Endothelial cell of umbilical vein (primary cell): Measurements from ENCODE around the gene CENATAC. TPM values are rescaled to one million over a fixed set of nuclear protein-coding genes. Genes with fewer than 3 reads are reported as not detected.
A peak's percentile ranks its signal among the peaks of the same experiment; 100 is the strongest.

Experiments used
- Bru-seq: library from RNA; stranded (reverse); fragments of 400-500 nt; gene quantifications from one replicate; lab custom pipeline; 2021; lab: Mats Ljungman, UMichigan
- BruChase-seq, 2 experiments: library from RNA; stranded (reverse); fragments of 400-500 nt; gene quantifications; one replicate each; lab custom pipeline; 2021; lab: Mats Ljungman, UMichigan
- BruUV-seq: library from RNA; stranded (reverse); fragments of 400-500 nt; replicated peaks from 2 replicates; lab custom pipeline; 2021; lab: Mats Ljungman, UMichigan
- CTCF ChIA-PET: fragments of 300-600, 350-600 bp; sonication (Branson Sonifier 250); formaldehyde crosslinking; loops from one replicate; lab custom pipeline; 2021; ENCODE audit warnings: antibody characterized with exemption, inconsistent platforms; lab: Charles Lee
- POLR2A ChIA-PET: fragments of 300-600, 350-600 bp; sonication (Branson Sonifier 250); formaldehyde crosslinking; loops from one replicate; lab custom pipeline; 2021; ENCODE audit warnings: antibody characterized with exemption, inconsistent platforms; lab: Charles Lee
- DNase-seq: peaks from one replicate; pipeline ENCODE4 v3.0.0-alpha.2; 2011; ENCODE audit warnings: low read depth, low spot score
- FAIRE-seq: peaks from 2 replicates; lab custom pipeline; 2011; peaks lifted over from hg19 to GRCh38; lab: Jason Lieb, UNC
- H2AFZ ChIP-seq: 2 replicates; pipeline ENCODE4 v1.6.0; 2012; ENCODE audit warnings: low read depth, low read length, control low read depth, inconsistent platforms
- H3K27ac ChIP-seq: 2 replicates; pipeline ENCODE4 v1.5.1; 2011; ENCODE audit warnings: low read depth, mild to moderate bottlenecking, control low read depth, low read length, moderate library complexity; ENCODE audit not compliant: insufficient read depth
- H3K27me3 ChIP-seq, 2 experiments: 2 replicates each; pipeline versions ENCODE4 v1.6.0 to v1.6.1; 2011; ENCODE audit warnings: low read length in 2 of 2, mixed read lengths in 1 of 2; ENCODE audit not compliant: control insufficient read depth in 2 of 2, insufficient read depth in 2 of 2
- H3K36me3 ChIP-seq, 2 experiments: 2 replicates in 1 of 2; 3 replicates in 1 of 2; pipeline ENCODE4 v1.5.1; 2011; ENCODE audit warnings: low read length in 2 of 2, mild to moderate bottlenecking in 1 of 2, moderate library complexity in 1 of 2; ENCODE audit not compliant: control insufficient read depth in 2 of 2, insufficient read depth in 2 of 2; ENCODE audit errors: extremely low read depth in 1 of 2
- H3K4me1 ChIP-seq: 3 replicates; pipeline ENCODE4 v1.5.1; 2011; ENCODE audit warnings: mild to moderate bottlenecking, low read length; ENCODE audit not compliant: control insufficient read depth, insufficient read depth; ENCODE audit errors: extremely low read depth
- H3K4me2 ChIP-seq: 2 replicates; pipeline ENCODE4 v1.6.1; 2011; ENCODE audit warnings: low read length, control low read depth, mixed read lengths; ENCODE audit not compliant: insufficient read depth
- H3K4me3 ChIP-seq, 3 experiments: fragments of 200-600 bp in 1 of 3; sonication (generic), shearing (Covaris generic) in 1 of 3; replicated peaks in 1 of 3; 2 replicates each; pipeline ENCODE4 v1.5.1; 2011 to 2016; ENCODE audit warnings: control low read depth in 3 of 3, low read length in 3 of 3, mild to moderate bottlenecking in 2 of 3, inconsistent platforms in 1 of 3, low read depth in 1 of 3, moderate library complexity in 1 of 3; ENCODE audit not compliant: insufficient read depth in 1 of 3
- H3K79me2 ChIP-seq: 2 replicates; pipeline ENCODE4 v1.6.0; 2012; ENCODE audit warnings: low read length, inconsistent platforms; ENCODE audit not compliant: control insufficient read depth, insufficient read depth
- H3K9ac ChIP-seq: replicated peaks from 2 replicates; pipeline ENCODE3; 2011; ENCODE audit warnings: low read length, control low read depth; ENCODE audit not compliant: insufficient read depth; ENCODE audit errors: extremely low read depth
- H3K9me1 ChIP-seq: replicated peaks from 3 replicates; pipeline ENCODE4 v1.6.0; 2011; ENCODE audit warnings: mild to moderate bottlenecking, low read length; ENCODE audit not compliant: control insufficient read depth, insufficient read depth; ENCODE audit errors: extremely low read depth
- H3K9me3 ChIP-seq: replicated peaks from 2 replicates; pipeline ENCODE4 v1.5.1; 2012; ENCODE audit warnings: low read length, inconsistent platforms; ENCODE audit not compliant: control insufficient read depth, insufficient read depth
- H4K20me1 ChIP-seq: replicated peaks from 2 replicates; pipeline ENCODE3; 2011; ENCODE audit warnings: mild to moderate bottlenecking, low read length; ENCODE audit not compliant: control insufficient read depth, insufficient read depth; ENCODE audit errors: extremely low read depth
- CTCF ChIP-seq, 2 donors: IDR thresholded peaks; 1 replicate in 1 of 2; 2 replicates in 1 of 2; pipeline ENCODE4 v1.5.1; 2011; ENCODE audit warnings: low read length in 2 of 2, mild to moderate bottlenecking in 2 of 2, moderate library complexity in 2 of 2, control low read depth in 1 of 2, inconsistent platforms in 1 of 2, low read depth in 1 of 2; ENCODE audit not compliant: insufficient read depth in 1 of 2; ENCODE audit errors: extremely low read depth in 1 of 2
- GATA2 ChIP-seq: IDR thresholded peaks from 2 replicates; pipeline ENCODE4 v1.7.0; 2011; ENCODE audit warnings: low read depth, mild to moderate bottlenecking, moderate library complexity, mixed read lengths, low read length; ENCODE audit not compliant: insufficient read length, insufficient read depth
- POLR2A ChIP-seq: IDR thresholded peaks from 2 replicates; pipeline ENCODE4 v1.6.1; 2012; ENCODE audit warnings: low read depth, mild to moderate bottlenecking, control low read depth, low read length
- POLR2AphosphoS5 ChIP-seq: IDR thresholded peaks from 2 replicates; pipeline ENCODE4 v1.6.1; 2012; ENCODE audit warnings: low read depth, mild to moderate bottlenecking, control low read depth, low read length, moderate library complexity; ENCODE audit not compliant: insufficient read depth
- dilution Hi-C: fragments of 300-500 bp; cut with MboI; formaldehyde crosslinking; loops from one replicate; pipeline ENCODE4 v1.15.0; 2019; ENCODE audit warnings: low sequenced_read_pairs; ENCODE audit not compliant: extremely low pct_ligation_motif_present
- intact Hi-C: fragments of 100-400 bp; cut with micrococcal nuclease; formaldehyde crosslinking; loops from one replicate; pipeline ENCODE4 v1.10.0; 2022
- long read RNA-seq: library from polyadenylated mRNA; stranded (forward); transcript quantifications from one replicate; pipeline ENCODE4 v2.0.0, GENCODE V29; 2021
- polyA minus RNA-seq, 3 experiments: library from RNA; depleted of rRNA, polyadenylated mRNA; stranded (reverse); fragments of >200 nt; gene quantifications; 1 replicate in 1 of 3; 2 replicates in 2 of 3; pipeline ENCODE4 v1.2.3, GENCODE V29; 2011
- polyA plus RNA-seq, 4 experiments: library from polyadenylated mRNA; depleted of rRNA in 3 of 4; stranded (reverse) in 3 of 4; unstranded in 1 of 4; fragments of >200 nt; gene quantifications; 2 replicates each; pipeline versions ENCODE4 v1.2.1 to v1.2.3, GENCODE V29; 2011 to 2012; ENCODE audit warnings: missing spikeins in 1 of 4
- total RNA-seq: library from RNA; stranded (reverse); gene quantifications from 2 replicates; pipeline ENCODE4 v1.2.3, GENCODE V29; 2021

Gene CENATAC
- total RNA-seq: 39.0 and 41.8 TPM in 2 replicates
- 14.2 and 14.6 TPM in 2 replicates for polyA plus RNA-seq
- 5.3 and 6.9 TPM in 2 replicates for polyA plus RNA-seq (2011; cell fraction: cytosol; rRNA removed)
- 116 and 137 TPM in 2 replicates for polyA plus RNA-seq (2011; cell fraction: nucleus; rRNA removed)
- 10.8 and 17.7 TPM in 2 replicates for polyA plus RNA-seq (2012)
- 18.3 and 23.0 TPM in 2 replicates for polyA minus RNA-seq
- polyA minus RNA-seq (2011; cell fraction: cytosol; rRNA and poly(A)+ RNA removed): 10.9 TPM
- 40.3 and 48.5 TPM in 2 replicates for polyA minus RNA-seq (2011; cell fraction: nucleus; rRNA and poly(A)+ RNA removed)
- Bru-seq, nascent RNA: percentile 81 among the genes with signal in this experiment
- BruChase-seq, experiment 1, labeled RNA remaining after a 6-hour chase: percentile 92 among the genes with signal in this experiment
- BruChase-seq, experiment 2, labeled RNA remaining after a 2-hour chase: percentile 96 among the genes with signal in this experiment
- long read RNA-seq, transcript CCDC84-201 (11 exons, 1,202 nt): major isoform, 10 of 28 reads
- long read RNA-seq, partial matches to known transcripts: 6 of 28 reads
- long read RNA-seq, other reads (novel, unspliced or antisense): 11 of 28 reads

- no peaks in the 10 kb centered on the region for H3K9me1 ChIP-seq
- H2AFZ ChIP-seq: peak within 1 kb of the TSS; percentile 66
- DNase-seq (peak; percentile 92), FAIRE-seq (peak; percentile 90)
- H3K27me3 ChIP-seq: no peaks in the 10 kb centered on the region
- ChIA-PET POLR2A (interaction anchor here (0.6 to 1.4 kb wide), 2 partner anchors 20 to 207 kb away, joined by 4 to 6 read pairs; partner anchors contain the start of genes DDX6, RPS25 and TRAPPC4), CTCF (interaction anchor here (0.5 to 1.6 kb wide), 9 partner anchors 13 to 403 kb away, joined by 3 to 4 read pairs (median 3); no protein-coding TSS in a partner anchor)
- H3K9me3 ChIP-seq: no peaks in the 10 kb centered on the region
- H4K20me1 ChIP-seq: no peaks in the 10 kb centered on the region
- H3K27ac ChIP-seq: peak within 1 kb of the TSS; percentile 26
- BruUV-seq: no TSS peak
- peak within 1 kb of the TSS; percentile 61 to 81 (median 62) for H3K4me3 ChIP-seq
- intact Hi-C loops: loop anchor here (1.0 to 5.0 kb wide), 2 partner anchors 20 to 59 kb away; partner anchors contain the start of genes HYOU1, RPS25 and TRAPPC4
- H3K36me3 ChIP-seq: peaks cover 0 to 3% of the 10 kb centered on the region in 2 experiments
- peaks cover 18% of the 10 kb centered on the region for H3K4me1 ChIP-seq
- peak; percentile 84 for TF ChIP-seq POLR2AphosphoS5
- peak; percentile 93 for TF ChIP-seq POLR2A
- no peak for TF ChIP-seq GATA2
- TF ChIP-seq CTCF (IDR thresholded peaks at IDR 0.05; ENCODE audit: extremely low read depth in 1 of 2, insufficient read depth in 1 of 2, low read depth in 1 of 2, low read length in 2 of 2): no peak
- peak within 1 kb of the TSS; percentile 50 for H3K9ac ChIP-seq
- dilution Hi-C loops: no loop called here
- peaks cover 8% of the 10 kb centered on the region for H3K79me2 ChIP-seq
- H3K4me2 ChIP-seq: peak within 1 kb of the TSS; percentile 82
Observed at GRCh38 chr11:118997627-118998387, at the start of gene CENATAC. Gene CENATAC, plus strand, starts transcription at chr11:118998138. Its CDS starts 60 bp downstream, at chr11:118998198.
